ENCODE results near the gene IL1RAPL1.

- TF ChIP-seq POLR2AphosphoS5 (IDR thresholded peaks at IDR 0.05) (no peak), CTCF (IDR thresholded peaks at IDR 0.05) (no peak), POLR2A (IDR thresholded peaks at IDR 0.05) (no peak), EP300 (IDR thresholded peaks at IDR 0.05) (no peak)
Measured at GRCh38 chrX:28649541-28649940, 62.3 kb downstream of the IL1RAPL1 start.
